NOMO-1 treated with dmso at 0.1 percent for 144 hours (cell line): ENCODE results near the gene OTOG.
"Not testable (repeated sequence)": the region's sequence is repeated elsewhere in the genome, so short reads cannot be mapped to it uniquely, and the experiment has no call there.

Experiments
- DNase-seq: peaks from one replicate; lab custom pipeline; 2025; ENCODE audit not compliant: unreplicated experiment; lab: John Stamatoyannopoulos, UW

OTOG gene

DNA sequence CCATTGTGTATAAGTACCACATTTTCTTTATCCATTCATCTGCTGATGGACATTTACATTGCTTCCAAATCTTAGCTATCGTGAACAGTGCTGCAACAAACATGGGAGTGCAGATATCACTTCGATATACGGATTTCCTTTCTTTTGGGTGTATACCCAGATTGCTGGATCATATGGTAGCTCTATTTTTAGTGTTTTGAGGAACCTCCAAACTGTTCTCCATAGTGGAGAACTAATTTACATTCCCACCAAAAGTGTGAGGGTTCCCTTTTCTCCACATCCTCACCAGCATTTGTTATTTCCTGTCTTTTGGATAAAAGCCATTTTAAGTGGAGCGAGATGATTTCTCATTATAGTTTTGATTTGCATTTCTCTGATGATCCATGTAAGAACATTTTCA, 75.7 kb downstream of the OTOG start:
- not testable (repeated sequence) for DNase-seq

GRCh38 chr11:17629113-17629512, 82.1 kb downstream of the OTOG start:
- no peak for DNase-seq

GRCh38 chr11:17630936-17631335, 83.9 kb downstream of the OTOG start:
- no peak for DNase-seq

GRCh38 chr11:17631702-17632365, 84.8 kb downstream of the OTOG start:
- DNase-seq, result no peak

- DNase-seq, result no peak
These were observed 86.4 kb downstream of the OTOG start for GRCh38 chr11:17633279-17633986.

DNA sequence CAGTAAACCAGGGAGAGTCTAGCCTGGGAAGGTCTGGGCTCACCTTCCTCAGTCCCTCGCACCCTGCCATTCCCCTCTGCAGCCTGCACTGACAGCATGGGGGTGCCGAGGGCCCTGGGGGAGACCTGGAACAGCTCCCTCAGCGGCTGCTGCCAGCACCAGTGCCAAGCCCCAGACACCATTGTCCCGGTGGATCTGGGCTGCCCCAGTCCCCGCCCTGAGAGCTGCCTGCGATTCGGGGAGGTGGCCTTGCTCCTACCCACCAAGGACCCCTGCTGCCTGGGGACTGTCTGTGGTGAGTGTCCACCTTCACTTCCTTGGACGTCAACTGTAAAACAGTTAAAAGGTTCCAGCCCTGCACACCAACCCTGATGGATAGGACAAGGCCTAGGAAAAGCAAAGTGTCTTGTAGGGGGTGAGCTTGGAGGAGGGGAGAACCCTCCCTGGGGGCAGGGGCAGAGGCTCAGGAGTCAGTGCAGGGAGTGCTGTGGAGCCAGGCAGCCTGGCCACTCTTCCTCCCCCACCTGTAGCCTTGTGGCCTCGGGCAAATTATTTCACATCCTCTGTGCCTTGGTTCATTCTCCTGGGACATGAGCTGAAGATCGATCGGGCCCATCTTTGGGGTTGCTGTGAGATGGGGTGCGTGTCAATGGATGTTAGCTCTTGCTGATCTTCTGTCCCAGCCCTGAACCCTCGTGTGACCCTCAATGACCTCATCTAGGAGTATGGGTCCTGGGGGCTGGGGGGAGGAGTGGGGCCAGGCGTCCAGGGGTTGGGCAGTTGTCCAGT, 87.1 kb downstream of the OTOG start:
- DNase-seq, result no peak

GRCh38 chr11:17634776-17635550, 87.9 kb downstream of the OTOG start:
- DNase-seq, result no peak

GRCh38 chr11:17635551-17635938, 88.5 kb downstream of the OTOG start:
- no peak for DNase-seq

DNA sequence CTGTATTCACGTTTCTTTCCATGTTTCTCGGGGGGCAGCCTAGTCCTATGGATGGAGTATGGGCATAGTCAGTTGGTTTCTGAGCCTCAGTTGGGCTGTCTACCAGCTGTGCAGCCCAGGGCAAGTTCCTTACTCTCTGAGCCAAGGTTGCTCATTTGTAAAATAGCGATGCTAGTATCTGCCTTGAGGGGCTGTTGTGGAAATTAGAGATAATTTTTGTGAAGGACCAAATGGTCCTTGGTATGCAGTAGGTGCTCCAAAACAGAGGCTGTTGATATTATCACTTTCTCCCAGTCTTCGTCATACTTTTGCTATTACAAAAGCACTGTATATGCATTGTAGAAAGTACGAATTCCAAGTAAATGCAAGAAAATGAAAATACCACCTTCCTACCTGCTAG, 89.7 kb downstream of the OTOG start:
- DNase-seq, result no peak

GRCh38 chr11:17637901-17638300, 90.8 kb downstream of the OTOG start:
- DNase-seq, result no peak

DNA sequence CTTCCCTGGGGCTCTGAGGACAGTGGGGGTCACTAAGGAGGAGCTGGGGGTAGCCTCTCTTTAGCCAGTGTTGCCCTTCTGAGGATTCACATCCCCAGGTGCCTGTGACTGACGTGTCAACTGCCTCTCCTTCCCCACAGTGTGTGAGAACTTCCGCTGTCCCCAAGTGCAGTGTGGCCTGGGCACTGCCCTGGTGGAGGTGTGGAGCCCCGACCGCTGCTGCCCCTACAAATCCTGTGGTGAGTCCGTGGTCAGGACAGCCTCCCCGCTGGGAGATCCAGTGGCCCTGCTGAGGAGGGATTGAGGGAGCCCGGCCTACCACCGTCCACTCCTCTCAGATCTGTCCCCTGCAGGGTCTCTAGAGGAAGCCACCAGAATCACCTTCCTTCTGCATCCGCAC, 91.3 kb downstream of the OTOG start:
- DNase-seq, result no peak

DNA sequence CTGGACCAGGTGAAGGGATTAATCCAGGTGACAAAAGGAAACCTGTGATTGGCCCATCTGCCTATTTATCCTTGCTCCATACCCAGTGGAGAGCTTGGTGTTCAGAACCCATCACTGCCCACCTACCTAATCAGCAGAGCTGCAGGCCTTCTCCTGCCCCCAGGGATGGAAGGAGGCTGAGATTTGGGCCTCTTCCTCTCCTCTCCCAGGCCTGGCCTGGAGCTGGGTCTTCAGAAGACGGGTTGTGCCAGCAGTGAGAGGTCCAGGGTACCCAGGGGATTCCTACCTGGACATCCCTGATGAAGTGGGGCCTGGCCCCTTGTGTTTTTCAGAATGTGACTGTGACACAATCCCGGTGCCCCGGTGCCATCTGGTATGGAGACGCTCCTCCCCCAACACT, 92.0 kb downstream of the OTOG start:
- DNase-seq, result no peak

DNA sequence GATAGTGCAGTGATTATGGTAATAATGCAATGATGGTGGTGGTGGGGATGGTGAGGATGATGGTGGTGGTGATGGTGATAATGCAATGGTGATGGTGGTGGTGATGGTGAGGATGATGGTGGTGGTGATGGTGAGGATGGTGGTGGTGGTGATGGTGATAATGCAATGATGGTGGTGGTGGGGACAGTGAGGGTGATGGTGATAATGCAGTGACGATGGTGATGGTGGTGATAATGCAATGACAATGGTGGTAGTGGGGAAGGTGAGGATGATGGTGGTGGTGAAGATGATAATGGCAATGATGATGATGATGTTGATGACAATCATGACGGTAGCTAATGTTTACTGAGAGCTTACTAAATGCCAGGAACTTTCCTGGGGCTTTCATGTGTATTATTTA, 92.7 kb downstream of the OTOG start:
- no peak for DNase-seq

DNA sequence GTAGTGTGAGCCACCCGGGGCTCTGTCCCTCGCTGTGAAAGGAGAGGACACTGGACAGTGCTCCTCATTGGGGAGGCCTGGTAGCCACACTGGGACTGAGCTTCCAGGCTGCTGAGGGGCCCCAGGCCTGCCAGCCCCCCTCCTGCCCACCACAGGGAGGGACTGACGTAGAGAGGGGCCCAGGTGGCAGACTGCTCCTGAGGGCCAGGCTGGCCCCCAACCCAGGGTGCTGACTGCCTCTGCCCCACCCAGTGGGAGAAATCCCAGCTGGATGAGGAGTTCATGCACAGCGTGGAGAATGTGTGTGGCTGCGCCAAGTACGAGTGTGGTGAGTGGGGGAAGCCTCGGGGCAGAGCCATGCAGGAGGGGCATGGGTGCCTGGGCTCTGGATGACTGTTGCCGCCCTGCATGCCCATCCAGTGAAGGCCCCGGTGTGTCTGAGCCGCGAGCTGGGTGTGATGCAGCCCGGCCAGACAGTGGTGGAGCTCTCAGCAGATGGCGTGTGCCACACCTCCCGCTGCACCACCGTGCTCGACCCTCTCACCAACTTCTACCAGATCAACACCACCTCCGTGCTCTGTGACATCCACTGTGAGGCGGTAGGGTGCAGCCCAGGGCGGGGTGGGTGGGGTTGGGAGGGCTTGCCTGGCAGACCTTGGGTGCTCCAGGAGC, 93.6 kb downstream of the OTOG start:
- no peak for DNase-seq

- no peak for DNase-seq
These were observed 94.8 kb downstream of the OTOG start for GRCh38 chr11:17641792-17642350.

DNA sequence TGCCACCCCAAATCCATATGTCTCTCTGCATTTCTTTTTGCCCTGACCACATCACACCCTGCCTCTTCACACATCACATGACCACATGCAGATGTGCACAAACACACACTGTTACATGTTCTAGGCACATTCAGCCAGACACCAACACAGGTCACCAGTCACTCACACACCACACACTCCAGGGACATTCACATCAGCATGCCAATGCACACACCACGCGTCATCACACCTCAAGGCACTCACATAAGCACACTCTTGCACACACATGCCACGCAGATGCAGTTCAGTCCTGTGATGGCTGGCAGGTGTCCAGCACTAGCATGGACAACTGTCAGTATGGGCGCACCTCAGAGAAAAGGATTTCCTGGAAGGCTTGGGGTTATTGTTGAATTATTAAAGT, 95.3 kb downstream of the OTOG start:
- DNase-seq, result no peak

GRCh38 chr11:17642980-17643379, 95.9 kb downstream of the OTOG start:
- DNase-seq, result no peak

DNA sequence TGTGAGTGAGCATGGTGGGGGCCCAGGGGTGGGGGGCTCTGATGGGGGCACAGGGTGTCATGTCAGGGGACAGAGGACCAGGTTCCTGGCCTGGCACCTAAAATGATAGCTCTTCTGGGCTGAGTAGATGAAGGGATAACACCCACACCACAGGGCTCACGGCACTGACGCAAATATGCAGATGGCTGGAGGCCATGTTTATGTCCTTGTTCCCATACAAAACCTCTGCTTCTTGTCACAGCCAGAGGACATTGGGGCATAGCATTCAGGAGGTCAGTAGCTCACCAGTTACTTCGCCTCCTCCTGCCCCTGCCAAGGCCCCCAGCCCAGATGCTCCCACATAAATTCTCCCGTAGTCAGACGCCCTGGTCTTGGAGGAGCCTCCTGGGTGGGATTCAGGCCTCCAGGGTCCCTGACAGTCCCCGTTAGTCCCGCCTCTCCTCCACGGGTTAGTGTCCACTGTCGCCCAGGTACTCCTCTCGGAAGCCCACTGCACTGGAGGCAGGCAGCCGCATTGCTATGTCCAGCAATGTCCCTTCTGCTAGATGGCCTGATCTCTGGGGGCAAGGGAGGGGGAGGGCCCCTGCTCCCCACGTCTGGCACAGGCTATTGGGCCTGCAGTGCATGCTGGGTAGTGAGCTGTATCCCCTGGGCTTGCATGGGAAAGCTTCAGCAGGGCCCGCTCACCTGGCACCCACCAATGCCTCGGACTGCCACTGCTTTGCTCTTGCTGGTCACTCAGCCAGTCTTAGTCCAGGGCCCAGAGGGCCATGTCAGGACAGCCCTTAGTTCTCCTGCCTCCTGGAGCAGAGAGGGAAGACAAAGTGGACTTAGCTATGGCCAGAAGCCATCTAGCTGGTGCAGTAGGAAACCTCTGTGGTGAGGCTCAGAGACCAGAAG, 96.7 kb downstream of the OTOG start:
- DNase-seq, result no peak

DNA sequence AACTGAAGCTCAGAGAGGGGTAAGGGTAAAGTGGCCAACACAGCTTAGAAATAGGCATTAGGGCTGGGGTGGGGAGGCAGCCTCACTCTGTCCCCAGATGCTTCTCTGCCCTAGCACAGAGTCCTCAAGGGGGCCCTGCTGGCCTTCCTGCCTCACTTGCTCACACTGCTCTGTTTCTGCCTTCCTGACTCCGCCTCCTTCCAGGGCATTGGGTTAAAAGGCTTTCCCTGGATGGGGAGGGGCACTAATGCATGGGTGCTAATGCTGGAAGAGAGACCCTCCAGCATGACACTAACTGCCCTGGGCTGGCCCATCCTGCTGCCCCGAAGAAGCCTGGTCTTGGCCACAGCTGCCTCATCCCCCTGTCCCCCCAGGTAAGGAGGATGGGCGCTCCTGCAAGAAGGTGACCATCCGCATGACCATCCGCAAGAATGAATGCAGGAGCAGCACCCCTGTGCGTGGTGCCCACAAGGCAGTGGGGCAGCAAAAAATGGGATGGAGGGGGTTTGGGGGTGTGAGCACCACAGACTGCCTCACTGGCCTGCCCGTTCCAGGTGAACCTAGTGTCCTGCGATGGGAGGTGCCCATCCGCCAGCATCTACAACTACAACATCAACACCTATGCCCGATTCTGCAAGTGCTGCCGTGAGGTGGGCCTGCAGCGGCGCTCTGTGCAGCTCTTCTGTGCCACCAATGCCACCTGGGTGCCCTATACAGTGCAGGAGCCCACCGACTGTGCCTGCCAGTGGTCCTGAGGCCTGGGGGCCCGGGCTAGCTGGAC, 98.3 kb downstream of the OTOG start:
- no peak for DNase-seq
